ENCODE results near the gene GPR26.
"Not testable (repeated sequence)": the region's sequence is repeated elsewhere in the genome, so short reads cannot be mapped to it uniquely, and the experiment has no call there.

The GPR26 gene

GRCh38 chr10:123689880-123690279 is 23.7 kb downstream of the GPR26 start:
- H3K4me3 ChIP-seq (ENCODE audit: low read depth, low read length), result no peak overlapping the region
- DNase-seq (ENCODE audit: low read depth), result no peak

GRCh38 chr10:123703195-123703790 is 37.1 kb downstream of the GPR26 start:
- no peak overlapping the region for H3K4me3 ChIP-seq (ENCODE audit: low read depth, low read length)
- DNase-seq (ENCODE audit: low read depth), result no peak

- no peak for DNase-seq (ENCODE audit: low read depth)
- no peak overlapping the region for H3K4me3 ChIP-seq (ENCODE audit: low read depth, low read length)
These were observed 37.9 kb downstream of the GPR26 start for GRCh38 chr10:123704076-123704475.

GRCh38 chr10:123704812-123705211 is 38.7 kb downstream of the GPR26 start:
- DNase-seq (ENCODE audit: low read depth), result no peak

GRCh38 chr10:123706236-123706635 is 40.1 kb downstream of the GPR26 start:
- no peak overlapping the region for H3K4me3 ChIP-seq (ENCODE audit: low read depth, low read length)
- no peak for DNase-seq (ENCODE audit: low read depth)

More at GRCh38 chr10:123704812-123705211, 38.7 kb downstream of the GPR26 start:
- H3K4me3 ChIP-seq (ENCODE audit: low read depth, low read length), result no peak overlapping the region

- H3K4me3 ChIP-seq (ENCODE audit: low read depth, low read length), result no peak overlapping the region
These were observed 49.4 kb downstream of the GPR26 start for GRCh38 chr10:123715546-123715945.

GRCh38 chr10:123717336-123717735 is 51.2 kb downstream of the GPR26 start:
- H3K4me3 ChIP-seq (ENCODE audit: low read depth, low read length), result no peak overlapping the region

More at GRCh38 chr10:123715546-123715945, 49.4 kb downstream of the GPR26 start:
- no peak for DNase-seq (ENCODE audit: low read depth)

GRCh38 chr10:123718544-123719060 is 52.4 kb downstream of the GPR26 start:
- H3K4me3 ChIP-seq (ENCODE audit: low read depth, low read length), result no peak overlapping the region

More at GRCh38 chr10:123717336-123717735, 51.2 kb downstream of the GPR26 start:
- no peak for DNase-seq (ENCODE audit: low read depth)

GRCh38 chr10:123720536-123720935 is 54.4 kb downstream of the GPR26 start:
- no peak overlapping the region for H3K4me3 ChIP-seq (ENCODE audit: low read depth, low read length)
- no peak for DNase-seq (ENCODE audit: low read depth)

More at GRCh38 chr10:123718544-123719060, 52.4 kb downstream of the GPR26 start:
- DNase-seq (ENCODE audit: low read depth), result no peak

GRCh38 chr10:123721441-123722049 is 55.4 kb downstream of the GPR26 start:
- no peak for DNase-seq (ENCODE audit: low read depth)
- no peak overlapping the region for H3K4me3 ChIP-seq (ENCODE audit: low read depth, low read length)

GRCh38 chr10:123722351-123722750 is 56.2 kb downstream of the GPR26 start:
- DNase-seq (ENCODE audit: low read depth), result no peak
- H3K4me3 ChIP-seq (ENCODE audit: low read depth, low read length), result no peak overlapping the region

- DNase-seq (ENCODE audit: low read depth), result no peak
- H3K4me3 ChIP-seq (ENCODE audit: low read depth, low read length), result no peak overlapping the region
These were observed 58.6 kb downstream of the GPR26 start for GRCh38 chr10:123724747-123725146.

- no peak overlapping the region for H3K4me3 ChIP-seq (ENCODE audit: low read depth, low read length)
- DNase-seq (ENCODE audit: low read depth), result no peak
These were observed 60.2 kb downstream of the GPR26 start for GRCh38 chr10:123726381-123726780.

GRCh38 chr10:123726836-123727235 is 60.7 kb downstream of the GPR26 start:
- no peak for DNase-seq (ENCODE audit: low read depth)
- H3K4me3 ChIP-seq (ENCODE audit: low read depth, low read length), result no peak overlapping the region

- H3K4me3 ChIP-seq (ENCODE audit: low read depth, low read length), result no peak overlapping the region
- DNase-seq (ENCODE audit: low read depth), result no peak
These were observed 63.4 kb downstream of the GPR26 start for GRCh38 chr10:123729523-123729922.

GRCh38 chr10:123736917-123737316 is 70.8 kb downstream of the GPR26 start:
- H3K4me3 ChIP-seq (ENCODE audit: low read depth, low read length); DNase-seq (ENCODE audit: low read depth): not testable (repeated sequence)

- DNase-seq (ENCODE audit: low read depth), result no peak
- no peak overlapping the region for H3K4me3 ChIP-seq (ENCODE audit: low read depth, low read length)
These were observed 75.0 kb downstream of the GPR26 start for GRCh38 chr10:123741146-123741545.

GRCh38 chr10:123741711-123742110 is 75.6 kb downstream of the GPR26 start:
- no peak for DNase-seq (ENCODE audit: low read depth)
- H3K4me3 ChIP-seq (ENCODE audit: low read depth, low read length), result no peak overlapping the region

- DNase-seq (ENCODE audit: low read depth), result no peak
- H3K4me3 ChIP-seq (ENCODE audit: low read depth, low read length), result no peak overlapping the region
These were observed 76.7 kb downstream of the GPR26 start for GRCh38 chr10:123742751-123743440.

- no peak overlapping the region for H3K4me3 ChIP-seq (ENCODE audit: low read depth, low read length)
- no peak for DNase-seq (ENCODE audit: low read depth)
These were observed 77.5 kb downstream of the GPR26 start for GRCh38 chr10:123743441-123744223.

All from skeletal muscle cell (primary cell).